SW 1271 (cell line): Measurements from ENCODE around the gene GPR132.
"Not testable (repeated sequence)": the region's sequence is repeated elsewhere in the genome, so short reads cannot be mapped to it uniquely, and the experiment has no call there.

Experiments
- DNase-seq, 2 experiments: peaks; one replicate each; lab custom pipeline; 2025; lab: John Stamatoyannopoulos, UW

Gene GPR132

GRCh38 chr14:105065280-105066228, at the start of gene GPR132:
Gene GPR132, minus strand, starts transcription at chr14:105065430. Its CDS starts 10,010 bp downstream, at chr14:105055420.
- DNase-seq, result no peak

GRCh38 chr14:105109243-105109642, 44.0 kb upstream of the GPR132 start:
- DNase-seq, result not testable (repeated sequence)

GRCh38 chr14:105108516-105108864, 43.3 kb upstream of the GPR132 start:
- no peak for DNase-seq

GRCh38 chr14:105107781-105108515, 42.7 kb upstream of the GPR132 start:
- DNase-seq, result no peak

GRCh38 chr14:105107351-105107750, 42.1 kb upstream of the GPR132 start:
- DNase-seq, result no peak

- no peak for DNase-seq
These were observed 39.9 kb upstream of the GPR132 start for GRCh38 chr14:105105158-105105557.

GRCh38 chr14:105102893-105103292, 37.7 kb upstream of the GPR132 start:
- no peak for DNase-seq

GRCh38 chr14:105102361-105102870, 37.2 kb upstream of the GPR132 start:
- DNase-seq, result no peak

GRCh38 chr14:105100910-105101309, 35.7 kb upstream of the GPR132 start:
- no peak for DNase-seq

GRCh38 chr14:105099778-105100177, 34.5 kb upstream of the GPR132 start:
- no peak for DNase-seq

- DNase-seq, result no peak
These were observed 33.1 kb upstream of the GPR132 start for GRCh38 chr14:105098316-105098715.

GRCh38 chr14:105097794-105098127, 32.5 kb upstream of the GPR132 start:
- DNase-seq, result no peak

GRCh38 chr14:105096206-105096875, 31.1 kb upstream of the GPR132 start:
- DNase-seq, result no peak

- DNase-seq, result no peak
These were observed 30.1 kb upstream of the GPR132 start for GRCh38 chr14:105095236-105095805.

- DNase-seq, result no peak
These were observed 29.1 kb upstream of the GPR132 start for GRCh38 chr14:105094193-105094907.

GRCh38 chr14:105093431-105094192, 28.4 kb upstream of the GPR132 start:
- DNase-seq, result peak; percentile 62 to 79

GRCh38 chr14:105093038-105093430, 27.8 kb upstream of the GPR132 start:
- DNase-seq, result peak; percentile 20 to 60

- no peak for DNase-seq
These were observed 27.2 kb upstream of the GPR132 start for GRCh38 chr14:105092171-105093037.

- DNase-seq, result peak; percentile 81 to 93
These were observed 26.4 kb upstream of the GPR132 start for GRCh38 chr14:105091517-105092170.
